GM21737 (cell line): Measurements from ENCODE around the gene KLHL2.
"Not testable (repeated sequence)": the region's sequence is repeated elsewhere in the genome, so short reads cannot be mapped to it uniquely, and the experiment has no call there.

Experiments
- ATAC-seq: cut with Tn5 transposase; IDR thresholded peaks from one replicate; pipeline ENCODE4 v1.9.1; 2021; ENCODE audit warnings: mild to moderate bottlenecking, moderate library complexity; ENCODE audit not compliant: unreplicated experiment

The KLHL2 gene

DNA sequence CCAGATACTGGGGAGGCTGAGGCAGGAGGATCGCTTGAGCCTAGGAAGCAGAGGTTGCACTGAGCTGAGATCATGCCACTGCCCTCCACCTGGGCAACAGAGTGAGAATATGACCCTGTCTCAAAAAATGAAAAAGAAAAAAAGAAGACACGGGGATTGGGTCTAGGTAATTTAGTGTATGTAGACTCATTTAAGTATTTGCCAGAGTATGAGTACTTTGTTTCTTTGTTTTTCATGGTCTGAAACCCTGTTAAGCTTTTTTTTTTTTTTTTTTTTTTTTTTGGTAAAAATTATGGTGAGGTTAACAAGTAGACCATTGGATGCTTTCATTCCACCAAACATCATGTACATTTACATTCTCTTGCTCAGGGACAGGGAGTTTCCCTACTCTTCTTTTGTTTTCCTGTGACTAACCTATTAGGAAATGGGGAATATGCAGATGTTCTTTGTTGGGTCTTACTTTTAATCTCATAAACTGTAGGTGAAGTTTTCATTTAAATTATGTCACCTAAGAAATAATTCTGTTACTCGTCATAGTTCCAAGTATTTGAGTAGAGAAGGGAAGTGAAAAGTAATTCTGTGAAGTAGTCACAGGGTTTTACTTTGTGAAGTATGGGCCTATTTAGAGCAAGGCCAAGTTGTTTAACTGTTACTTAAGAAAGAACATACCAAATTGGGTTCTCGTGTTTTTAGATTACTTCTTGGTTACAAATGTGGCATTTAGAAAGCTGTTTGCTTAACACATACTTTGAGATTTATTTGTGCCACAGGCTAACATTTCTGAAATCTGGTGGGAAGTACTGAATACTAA lies 25.5 kb downstream of the KLHL2 start:
- ATAC-seq, result not testable (repeated sequence)

DNA sequence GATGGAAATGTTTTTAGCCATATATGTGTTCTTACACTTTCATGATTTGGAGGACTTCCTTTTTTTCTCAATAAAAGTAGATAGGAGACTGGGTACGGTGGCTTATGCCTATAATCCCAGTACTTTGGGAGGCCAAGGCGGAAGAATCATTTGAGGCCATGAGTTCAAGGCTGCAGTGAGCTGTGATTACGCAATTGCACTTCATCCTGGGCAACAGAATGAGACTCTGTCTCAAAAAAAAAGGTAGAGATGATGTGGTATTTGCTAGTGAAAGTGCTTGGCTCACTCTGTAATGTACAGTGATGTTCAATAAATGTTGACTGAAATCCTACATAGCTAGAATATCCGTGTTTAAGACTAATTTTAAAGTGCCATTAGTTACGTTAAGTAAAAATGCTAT lies 27.4 kb downstream of the KLHL2 start:
- ATAC-seq, result no peak

DNA sequence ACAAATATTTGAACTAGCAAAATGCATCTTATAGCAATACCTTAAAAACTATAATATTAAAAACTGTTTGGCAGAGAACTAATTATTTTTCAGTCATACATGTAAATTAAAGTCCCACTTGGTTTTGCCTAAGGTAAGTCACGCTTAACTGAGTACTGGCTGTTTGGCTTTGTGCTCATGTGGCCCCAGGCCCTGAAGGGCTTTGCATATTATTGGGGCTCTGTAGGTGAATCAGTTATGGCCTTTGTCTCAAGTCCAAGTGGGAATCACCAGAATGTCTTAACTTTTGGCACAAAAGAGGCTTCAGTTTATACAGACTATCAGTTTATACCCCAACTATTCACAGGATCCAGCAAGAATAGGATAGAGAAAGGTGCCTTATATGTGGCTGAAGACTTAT lies 29.5 kb downstream of the KLHL2 start:
- ATAC-seq, result not testable (repeated sequence)

- ATAC-seq, result peak; percentile 53
Observed at GRCh38 chr4:165238041-165238640, 30.8 kb downstream of the KLHL2 start.

- ATAC-seq, result not testable (repeated sequence)
Observed at GRCh38 chr4:165240761-165241160, 33.4 kb downstream of the KLHL2 start.

DNA sequence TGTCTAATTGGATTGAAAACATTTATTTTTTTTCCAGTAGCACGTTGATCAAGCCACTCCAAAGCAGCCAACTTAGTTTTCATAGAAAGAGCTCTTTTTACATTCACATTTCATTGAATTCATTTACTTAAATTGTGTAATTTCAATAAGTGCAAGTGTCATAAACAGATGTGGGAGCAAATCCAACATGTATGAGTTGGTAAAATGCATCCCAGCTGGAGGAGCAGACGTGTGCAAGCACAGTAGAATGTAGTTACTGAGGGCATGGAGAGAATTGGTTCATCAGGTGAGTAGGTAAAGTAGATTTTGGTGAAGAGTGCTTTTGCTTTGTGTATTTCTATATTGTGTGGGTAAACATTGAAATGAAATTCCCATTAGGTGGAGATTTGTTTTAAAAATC lies 36.8 kb downstream of the KLHL2 start:
- not testable (repeated sequence) for ATAC-seq

DNA sequence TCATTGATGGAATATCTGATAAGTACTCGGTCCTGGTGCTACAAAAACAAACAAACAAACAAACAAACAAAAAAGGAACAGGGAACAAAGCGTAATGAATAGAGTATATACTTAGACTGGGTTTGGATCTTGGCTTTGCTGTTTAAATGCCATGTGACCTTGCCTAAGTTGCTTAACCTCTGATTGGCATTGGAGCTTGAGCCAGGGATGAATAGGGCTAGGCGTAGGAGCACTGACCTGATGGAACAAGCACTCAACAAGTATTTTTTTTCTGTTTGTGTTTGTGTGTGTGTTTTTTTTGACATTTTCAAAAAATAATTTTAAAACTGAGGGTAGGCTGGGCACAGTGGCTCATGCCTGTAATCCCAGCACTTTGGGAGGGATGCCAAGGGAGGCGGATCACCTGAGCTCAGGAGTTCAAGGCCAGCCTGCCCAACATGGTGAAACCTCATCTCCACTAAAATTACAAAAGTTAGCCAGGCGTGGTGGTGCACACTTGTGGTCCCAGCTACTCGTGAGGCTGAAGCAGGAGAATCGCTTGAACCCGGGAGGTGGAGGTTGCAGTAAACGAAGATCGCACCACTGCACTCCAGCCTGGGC lies 37.3 kb downstream of the KLHL2 start:
- ATAC-seq, result not testable (repeated sequence)

DNA sequence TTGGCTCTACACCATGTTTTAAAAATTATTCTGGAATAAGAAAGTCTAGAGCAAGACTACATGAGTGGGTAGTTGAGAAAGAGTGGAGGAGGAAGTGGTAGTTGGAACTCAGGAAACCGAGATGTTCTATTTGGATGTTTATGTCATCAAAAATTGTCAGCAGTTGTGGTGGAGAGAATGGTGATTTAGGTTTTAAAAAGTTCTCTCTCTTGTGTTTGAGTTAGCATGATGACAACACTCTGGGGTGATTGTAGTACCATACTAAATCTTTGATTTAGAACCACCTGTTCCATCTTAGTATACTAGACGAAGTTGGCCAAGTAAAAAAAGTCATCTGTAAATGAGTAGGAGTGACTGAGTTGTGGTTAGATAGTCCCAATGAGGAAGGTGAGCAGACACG lies 40.7 kb downstream of the KLHL2 start:
- ATAC-seq, result no peak

DNA sequence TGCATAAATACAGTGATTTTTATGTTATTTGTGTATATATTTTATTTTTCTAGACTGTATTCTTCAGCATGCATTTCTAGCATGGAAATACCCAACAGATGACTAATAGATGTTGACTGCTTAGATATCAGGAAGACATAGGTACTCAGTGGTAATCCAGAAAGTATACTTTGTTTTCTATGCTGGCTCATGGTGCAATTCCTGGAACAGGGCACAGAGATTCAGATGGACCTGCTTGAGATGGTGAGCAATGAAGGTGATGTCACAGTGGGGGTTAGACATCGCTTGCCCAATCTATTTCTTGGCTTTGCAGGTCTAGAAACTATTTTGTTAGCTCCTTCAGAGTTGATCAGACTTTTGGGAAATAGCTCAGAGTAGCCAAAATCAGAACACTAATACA lies 41.5 kb downstream of the KLHL2 start:
- not testable (repeated sequence) for ATAC-seq

GRCh38 chr4:165254771-165255170 lies 47.4 kb downstream of the KLHL2 start:
- ATAC-seq, result not testable (repeated sequence)

- peak; percentile 94 for ATAC-seq
Observed at GRCh38 chr4:165255439-165255838, 48.1 kb downstream of the KLHL2 start.

- ATAC-seq, result not testable (repeated sequence)
Observed at GRCh38 chr4:165256074-165256659, 48.8 kb downstream of the KLHL2 start.

DNA sequence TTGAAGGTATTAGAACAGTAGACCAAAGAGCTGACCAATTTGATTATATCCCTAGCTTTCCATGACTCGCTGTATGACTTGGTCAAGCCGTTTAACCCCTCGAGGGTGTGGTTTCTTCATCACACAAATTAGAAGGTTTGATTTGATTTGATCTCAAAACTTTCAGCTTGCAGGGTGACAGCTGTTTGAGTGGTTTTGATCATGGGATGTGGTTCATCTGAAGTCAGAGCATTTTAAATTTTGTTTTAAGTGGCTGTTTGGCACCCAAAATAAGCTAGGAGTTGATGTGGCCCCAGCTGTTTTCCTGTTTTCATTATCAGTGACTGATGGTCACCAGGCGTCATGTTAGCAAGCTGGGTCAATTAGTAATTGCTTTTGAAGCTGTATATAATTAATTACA lies 52.4 kb downstream of the KLHL2 start:
- not testable (repeated sequence) for ATAC-seq

GRCh38 chr4:165262306-165262705 lies 54.9 kb downstream of the KLHL2 start:
- not testable (repeated sequence) for ATAC-seq

GRCh38 chr4:165263466-165263865 lies 56.1 kb downstream of the KLHL2 start:
- ATAC-seq, result not testable (repeated sequence)

GRCh38 chr4:165269931-165270330 lies 62.6 kb downstream of the KLHL2 start:
- not testable (repeated sequence) for ATAC-seq

DNA sequence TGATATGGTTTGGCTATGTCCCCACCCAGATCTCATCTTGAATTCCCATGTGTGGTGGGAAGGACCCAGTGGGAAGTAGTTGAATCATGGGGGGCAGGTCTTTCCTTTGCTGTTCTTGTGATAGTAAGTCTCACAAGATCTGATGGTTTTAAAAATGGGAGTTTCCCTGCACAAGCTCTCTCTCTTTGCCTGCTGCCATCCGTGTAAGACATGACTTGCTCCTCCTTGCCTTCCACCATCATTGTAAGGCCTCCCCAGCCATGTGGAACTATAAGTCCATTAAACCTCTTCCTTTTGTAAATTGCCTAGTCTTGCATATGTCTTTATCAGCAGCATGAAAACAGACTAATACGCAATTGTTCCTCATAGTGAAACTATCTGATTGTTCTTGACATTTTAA lies 66.1 kb downstream of the KLHL2 start:
- not testable (repeated sequence) for ATAC-seq

DNA sequence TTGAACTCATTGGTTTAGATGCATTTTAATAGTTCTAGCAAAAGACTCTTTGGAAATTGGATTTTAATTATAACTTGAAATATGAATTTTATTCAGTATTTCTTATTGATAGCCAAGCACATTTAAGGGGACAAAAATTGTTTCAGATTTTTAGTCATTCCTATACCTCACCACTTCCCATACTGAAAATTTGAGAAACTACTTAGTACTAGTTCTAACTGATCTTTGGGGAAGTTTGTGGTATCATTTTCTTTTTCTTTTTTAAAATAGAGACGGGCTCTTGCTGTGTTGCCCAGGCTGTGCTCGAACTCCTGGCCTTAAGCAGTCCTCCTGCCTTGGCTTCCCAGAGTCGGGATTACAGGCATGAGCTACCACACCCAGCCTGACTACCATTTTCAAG lies 68.0 kb downstream of the KLHL2 start:
- not testable (repeated sequence) for ATAC-seq

- ATAC-seq, result not testable (repeated sequence)
Observed at GRCh38 chr4:165279531-165279930, 72.2 kb downstream of the KLHL2 start.

DNA sequence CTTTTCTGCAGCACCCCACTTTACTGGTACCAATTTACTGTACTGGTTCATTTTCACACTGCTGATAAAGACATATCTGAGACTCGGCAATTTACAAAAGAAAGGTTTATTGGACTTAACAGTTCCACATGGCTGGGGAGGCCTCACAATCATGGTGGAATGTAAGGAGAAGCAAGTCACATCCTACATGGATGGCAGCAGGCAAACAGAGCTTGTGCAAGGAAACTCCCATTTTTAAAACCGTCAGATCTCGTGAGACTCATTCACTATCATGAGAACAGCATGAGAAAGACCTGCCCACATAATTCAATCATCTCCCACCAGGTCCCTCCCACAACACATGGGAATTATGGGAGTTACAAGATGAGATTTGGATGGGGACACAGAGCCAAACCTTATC lies 77.3 kb downstream of the KLHL2 start:
- ATAC-seq, result not testable (repeated sequence)

- ATAC-seq, result peak; percentile 74
Observed at GRCh38 chr4:165286619-165287340, 79.4 kb downstream of the KLHL2 start.
